ENCODE measurements around the gene PMF1.

The PMF1 gene

GRCh38 chr1:156241926-156242325 lies 29.1 kb downstream of the PMF1 start, which contains the start of gene BGLAP:
TSS of gene BGLAP (plus strand) at chr1:156242184. CDS start at chr1:156242232, 48 bp downstream.
- DNase-seq (ENCODE audit: low read depth), result no peak
- H3K4me3 ChIP-seq (ENCODE audit: low read length), result no peak within 1 kb of the TSS
- no peak within 1 kb of the TSS for H3K9ac ChIP-seq (ENCODE audit: low read length)
- H3K27me3 ChIP-seq (replicated peaks; ENCODE audit: control insufficient read depth, insufficient read depth, low read length), result peaks cover 7% of the 10 kb centered on the region
- no peaks in the 10 kb centered on the region for H3K9me3 ChIP-seq (ENCODE audit: control insufficient read depth, low read length)
- peaks cover 3% of the 10 kb centered on the region for H3K4me1 ChIP-seq (ENCODE audit: control insufficient read depth, insufficient read depth, low read length)
- H3K36me3 ChIP-seq (ENCODE audit: control insufficient read depth, insufficient read depth, low read length, severe bottlenecking), result peaks cover 23% of the 10 kb centered on the region

GRCh38 chr1:156242738-156243137 lies 29.9 kb downstream of the PMF1 start:
- Histone ChIP-seq H3K9ac (ENCODE audit: low read length) (no peak overlapping the region), H3K4me3 (ENCODE audit: low read length) (no peak overlapping the region), H3K36me3 (ENCODE audit: control insufficient read depth, insufficient read depth, low read length, severe bottlenecking) (peaks cover 18% of the 10 kb centered on the region), H3K27me3 (replicated peaks; ENCODE audit: control insufficient read depth, insufficient read depth, low read length) (peaks cover 7% of the 10 kb centered on the region), H3K4me1 (ENCODE audit: control insufficient read depth, insufficient read depth, low read length) (peaks cover 7% of the 10 kb centered on the region), H3K9me3 (ENCODE audit: control insufficient read depth, low read length) (no peaks in the 10 kb centered on the region)
- DNase-seq (ENCODE audit: low read depth), result no peak

DNA sequence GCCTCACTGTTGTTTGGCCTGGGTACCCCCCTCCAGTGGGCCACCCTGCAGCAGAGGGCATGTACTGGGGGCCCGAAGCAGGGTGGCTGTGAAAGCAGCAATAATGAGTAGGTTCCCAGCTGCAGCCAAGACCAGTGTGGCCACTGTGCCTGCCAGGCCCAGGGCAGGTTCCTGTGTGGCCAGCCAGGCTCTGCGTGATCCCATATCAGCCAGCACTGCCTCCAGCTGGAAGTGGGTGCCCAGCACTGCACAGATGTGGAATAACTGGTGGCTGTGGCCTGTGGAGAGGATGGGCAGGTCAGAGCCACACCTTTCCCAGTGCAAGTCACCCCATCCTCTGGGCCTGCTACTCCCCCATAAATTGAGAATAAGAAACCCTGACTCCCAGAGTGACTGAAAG lies 31.3 kb downstream of the PMF1 start:
- Histone ChIP-seq H3K36me3 (ENCODE audit: control insufficient read depth, insufficient read depth, low read length, severe bottlenecking) (peaks cover 12% of the 10 kb centered on the region), H3K27me3 (replicated peaks; ENCODE audit: control insufficient read depth, insufficient read depth, low read length) (peaks cover 7% of the 10 kb centered on the region), H3K9me3 (ENCODE audit: control insufficient read depth, low read length) (no peaks in the 10 kb centered on the region), H3K9ac (ENCODE audit: low read length) (no peak overlapping the region), H3K4me3 (ENCODE audit: low read length) (no peak overlapping the region), H3K4me1 (ENCODE audit: control insufficient read depth, insufficient read depth, low read length) (peaks cover 11% of the 10 kb centered on the region)
- DNase-seq (ENCODE audit: low read depth), result no peak

GRCh38 chr1:156244712-156245111 lies 31.9 kb downstream of the PMF1 start:
- no peak for DNase-seq (ENCODE audit: low read depth)
- Histone ChIP-seq H3K27me3 (replicated peaks; ENCODE audit: control insufficient read depth, insufficient read depth, low read length) (peaks cover 7% of the 10 kb centered on the region), H3K36me3 (ENCODE audit: control insufficient read depth, insufficient read depth, low read length, severe bottlenecking) (peaks cover 12% of the 10 kb centered on the region), H3K4me3 (ENCODE audit: low read length) (no peak overlapping the region), H3K9me3 (ENCODE audit: control insufficient read depth, low read length) (no peaks in the 10 kb centered on the region), H3K4me1 (ENCODE audit: control insufficient read depth, insufficient read depth, low read length) (peaks cover 11% of the 10 kb centered on the region), H3K9ac (ENCODE audit: low read length) (no peak overlapping the region)

- H3K4me3 ChIP-seq (ENCODE audit: low read length), result no peak overlapping the region
- H3K27me3 ChIP-seq (replicated peaks; ENCODE audit: control insufficient read depth, insufficient read depth, low read length), result peaks cover 7% of the 10 kb centered on the region
- peak; percentile 50 for DNase-seq (ENCODE audit: low read depth)
- H3K36me3 ChIP-seq (ENCODE audit: control insufficient read depth, insufficient read depth, low read length, severe bottlenecking), result peaks cover 18% of the 10 kb centered on the region
- H3K9me3 ChIP-seq (ENCODE audit: control insufficient read depth, low read length), result no peaks in the 10 kb centered on the region
- H3K4me1 ChIP-seq (ENCODE audit: control insufficient read depth, insufficient read depth, low read length), result peaks cover 11% of the 10 kb centered on the region
- no peak overlapping the region for H3K9ac ChIP-seq (ENCODE audit: low read length)
These were observed 32.8 kb downstream of the PMF1 start for GRCh38 chr1:156245451-156246232.

DNA sequence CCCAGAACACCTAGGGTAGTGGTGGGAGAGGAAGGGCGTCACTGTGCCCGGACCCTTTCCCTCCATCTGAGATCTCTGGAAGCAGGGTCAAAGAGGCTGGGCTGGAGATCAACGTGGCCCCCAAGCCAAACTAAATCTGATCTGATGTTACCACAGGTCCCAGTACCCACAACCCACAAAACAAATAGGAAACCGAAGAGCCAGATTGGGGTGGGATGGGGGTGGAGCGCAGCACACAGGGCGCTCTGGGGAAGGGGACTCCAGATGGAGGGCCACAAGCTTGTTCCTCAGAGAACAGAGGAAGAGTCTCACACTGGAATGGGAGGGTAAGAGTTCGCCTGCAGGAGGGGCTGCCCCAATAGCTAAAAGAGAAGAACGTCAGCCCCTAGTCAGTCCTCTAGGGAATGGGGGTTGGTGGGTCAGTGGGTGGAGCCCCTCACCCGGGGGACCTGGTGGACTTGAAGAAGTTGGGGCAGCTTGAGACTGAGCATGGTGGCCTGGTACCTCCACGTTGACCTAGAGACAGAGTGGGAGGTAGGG lies 33.5 kb downstream of the PMF1 start:
- H3K36me3 ChIP-seq (ENCODE audit: control insufficient read depth, insufficient read depth, low read length, severe bottlenecking), result peaks cover 24% of the 10 kb centered on the region
- no peak for DNase-seq (ENCODE audit: low read depth)
- no peak overlapping the region for H3K4me3 ChIP-seq (ENCODE audit: low read length)
- no peak overlapping the region for H3K9ac ChIP-seq (ENCODE audit: low read length)
- H3K27me3 ChIP-seq (replicated peaks; ENCODE audit: control insufficient read depth, insufficient read depth, low read length), result peaks cover 7% of the 10 kb centered on the region
- no peaks in the 10 kb centered on the region for H3K9me3 ChIP-seq (ENCODE audit: control insufficient read depth, low read length)
- peaks cover 11% of the 10 kb centered on the region for H3K4me1 ChIP-seq (ENCODE audit: control insufficient read depth, insufficient read depth, low read length)

DNA sequence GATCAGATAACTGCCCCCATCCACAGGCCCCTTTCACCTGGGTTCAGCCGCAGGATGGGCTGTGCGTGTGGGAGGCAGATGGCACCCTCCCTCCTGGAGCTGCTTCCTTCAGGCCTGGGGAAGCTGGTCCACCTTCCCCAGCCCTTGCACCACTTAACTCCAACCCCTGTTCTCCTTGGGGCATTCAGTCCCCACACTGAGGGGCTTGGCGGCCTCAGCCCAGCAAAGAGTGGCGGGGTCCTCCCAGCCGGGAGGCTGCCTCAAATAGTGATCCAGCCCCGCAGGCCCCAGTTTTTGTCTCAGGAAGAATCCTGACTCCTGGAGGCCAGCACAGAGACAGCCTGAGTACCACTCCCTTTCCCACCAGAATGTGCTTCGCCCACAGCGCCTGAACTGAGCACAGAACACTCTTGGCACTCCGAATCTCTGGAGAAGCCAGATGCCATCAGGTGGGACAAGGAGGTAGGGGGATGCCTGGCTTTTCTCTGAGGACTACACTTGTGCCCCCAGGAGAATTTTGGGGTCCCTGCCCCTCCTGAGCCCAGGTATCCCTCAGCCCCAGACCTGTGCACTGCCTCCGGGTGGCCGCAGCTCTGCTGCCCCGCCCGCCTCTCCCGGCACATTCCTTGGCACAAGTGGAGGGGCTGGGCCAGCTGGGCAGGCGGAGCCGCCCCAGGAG lies 34.1 kb downstream of the PMF1 start:
- Histone ChIP-seq H3K9ac (ENCODE audit: low read length) (no peak overlapping the region), H3K9me3 (ENCODE audit: control insufficient read depth, low read length) (no peaks in the 10 kb centered on the region), H3K4me3 (ENCODE audit: low read length) (no peak overlapping the region), H3K36me3 (ENCODE audit: control insufficient read depth, insufficient read depth, low read length, severe bottlenecking) (peaks cover 30% of the 10 kb centered on the region), H3K27me3 (replicated peaks; ENCODE audit: control insufficient read depth, insufficient read depth, low read length) (peaks cover 7% of the 10 kb centered on the region), H3K4me1 (ENCODE audit: control insufficient read depth, insufficient read depth, low read length) (peaks cover 11% of the 10 kb centered on the region)
- DNase-seq (ENCODE audit: low read depth), result no peak

DNA sequence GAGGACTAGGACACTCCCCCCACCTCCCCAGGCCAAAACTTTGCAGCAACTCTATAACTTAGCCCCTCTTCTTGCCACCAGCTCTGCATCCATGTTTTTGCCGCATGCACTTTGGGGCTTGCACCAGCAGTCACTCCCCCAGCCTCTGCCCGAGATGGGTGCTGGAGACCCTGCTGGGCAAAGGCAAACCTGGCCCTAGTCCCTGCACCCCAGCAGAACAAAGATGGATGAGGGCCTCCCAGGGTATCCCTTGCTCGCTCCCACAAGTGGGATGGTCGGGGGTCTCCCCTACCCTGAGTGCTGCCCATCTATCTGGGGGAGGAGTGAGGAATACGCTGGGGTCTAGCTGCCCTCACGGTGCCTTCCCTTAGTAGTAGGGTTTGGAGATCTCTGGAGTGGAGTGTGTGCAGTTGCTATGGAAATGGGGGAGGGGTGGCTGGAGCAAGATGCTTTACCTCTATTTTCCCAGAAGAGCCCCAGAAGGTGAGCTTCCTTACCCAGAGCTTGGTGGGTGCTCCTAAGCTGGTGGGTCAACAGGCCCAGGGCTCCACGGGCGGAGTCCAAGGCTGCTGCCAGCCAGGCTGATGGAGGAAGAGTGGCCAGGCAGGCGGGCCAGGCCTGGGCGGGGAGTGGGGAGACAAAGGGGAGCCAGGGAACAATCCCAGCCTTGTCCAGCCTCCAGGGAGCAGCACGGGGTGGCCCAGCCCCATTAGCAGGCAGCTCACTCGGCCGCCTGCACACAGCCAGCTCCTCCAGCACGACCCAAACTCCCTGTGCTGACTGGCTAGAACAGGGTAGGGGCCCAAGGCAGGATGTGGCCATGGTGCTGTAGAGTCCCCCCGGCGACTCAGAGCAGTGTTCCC lies 34.9 kb downstream of the PMF1 start, which contains the start of gene PAQR6:
Gene PAQR6, minus strand, starts transcription at position 597 of the 863 bp plus-strand sequence. CDS start 1,325 bp downstream, outside the sequence.
- H3K9ac ChIP-seq (ENCODE audit: low read length), result no peak within 1 kb of the TSS
- peaks cover 11% of the 10 kb centered on the region for H3K4me1 ChIP-seq (ENCODE audit: control insufficient read depth, insufficient read depth, low read length)
- peaks cover 38% of the 10 kb centered on the region for H3K36me3 ChIP-seq (ENCODE audit: control insufficient read depth, insufficient read depth, low read length, severe bottlenecking)
- no peak for DNase-seq (ENCODE audit: low read depth)
- H3K4me3 ChIP-seq (ENCODE audit: low read length), result no peak within 1 kb of the TSS
- peaks cover 7% of the 10 kb centered on the region for H3K27me3 ChIP-seq (replicated peaks; ENCODE audit: control insufficient read depth, insufficient read depth, low read length)
- no peaks in the 10 kb centered on the region for H3K9me3 ChIP-seq (ENCODE audit: control insufficient read depth, low read length)

GRCh38 chr1:156248323-156248683 lies 35.5 kb downstream of the PMF1 start:
- H3K27me3 ChIP-seq (replicated peaks; ENCODE audit: control insufficient read depth, insufficient read depth, low read length), result peaks cover 7% of the 10 kb centered on the region
- H3K9ac ChIP-seq (ENCODE audit: low read length), result no peak overlapping the region
- H3K36me3 ChIP-seq (ENCODE audit: control insufficient read depth, insufficient read depth, low read length, severe bottlenecking), result peaks cover 44% of the 10 kb centered on the region
- peaks cover 11% of the 10 kb centered on the region for H3K4me1 ChIP-seq (ENCODE audit: control insufficient read depth, insufficient read depth, low read length)
- DNase-seq (ENCODE audit: low read depth), result no peak
- no peaks in the 10 kb centered on the region for H3K9me3 ChIP-seq (ENCODE audit: control insufficient read depth, low read length)
- H3K4me3 ChIP-seq (ENCODE audit: low read length), result no peak overlapping the region

DNA sequence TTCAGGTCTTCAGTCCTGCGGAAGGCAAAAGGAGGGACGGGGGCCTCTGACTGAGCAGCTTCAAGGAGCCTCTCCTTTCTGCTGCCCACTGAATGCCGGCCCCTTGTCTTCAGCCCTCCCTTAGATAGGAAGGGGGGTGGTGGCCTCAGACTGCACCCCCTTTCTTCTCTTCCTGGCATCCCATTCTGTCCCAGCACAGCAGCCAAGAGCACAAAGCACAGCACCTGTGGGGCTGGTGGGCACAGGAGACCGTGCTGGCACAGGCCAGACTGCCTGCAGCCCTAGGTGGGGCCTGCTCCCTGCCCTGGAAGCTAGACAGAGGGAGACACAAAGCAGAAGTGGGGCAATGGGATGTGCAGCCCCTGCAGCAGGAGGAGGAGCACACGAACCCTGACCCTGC lies 36.8 kb downstream of the PMF1 start:
- H3K36me3 ChIP-seq (ENCODE audit: control insufficient read depth, insufficient read depth, low read length, severe bottlenecking), result peaks cover 57% of the 10 kb centered on the region

DNA sequence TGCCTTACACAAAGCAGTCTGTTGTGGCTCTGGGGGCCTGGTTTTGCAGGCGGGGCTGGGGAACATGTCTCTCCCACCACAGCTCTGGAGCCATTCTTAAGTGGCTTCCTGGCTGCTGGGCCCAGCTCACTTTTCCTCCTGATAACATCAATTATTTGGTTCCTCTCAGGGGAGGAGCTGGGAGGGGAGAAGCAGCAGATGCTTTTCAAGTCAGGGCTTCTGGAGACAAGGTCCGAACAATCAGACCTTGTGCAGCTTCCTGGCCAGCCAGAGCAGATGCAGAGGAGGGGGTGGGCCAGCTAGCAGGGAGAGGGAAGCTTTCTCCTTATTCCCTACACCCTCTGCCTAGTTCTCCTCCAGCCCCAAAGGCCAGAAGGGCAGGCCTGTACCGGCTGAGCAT lies 38.7 kb downstream of the PMF1 start:
- Histone ChIP-seq H3K9ac (ENCODE audit: low read length) (no peak overlapping the region), H3K27me3 (replicated peaks; ENCODE audit: control insufficient read depth, insufficient read depth, low read length) (no peaks in the 10 kb centered on the region), H3K36me3 (ENCODE audit: control insufficient read depth, insufficient read depth, low read length, severe bottlenecking) (peaks cover 69% of the 10 kb centered on the region)

More for the DNA sequence above, 36.8 kb downstream of the PMF1 start:
- Histone ChIP-seq H3K9ac (ENCODE audit: low read length) (no peak overlapping the region), H3K9me3 (ENCODE audit: control insufficient read depth, low read length) (no peaks in the 10 kb centered on the region), H3K4me3 (ENCODE audit: low read length) (no peak overlapping the region), H3K27me3 (replicated peaks; ENCODE audit: control insufficient read depth, insufficient read depth, low read length) (peaks cover 7% of the 10 kb centered on the region), H3K4me1 (ENCODE audit: control insufficient read depth, insufficient read depth, low read length) (peaks cover 11% of the 10 kb centered on the region)
- no peak for DNase-seq (ENCODE audit: low read depth)

More for the DNA sequence above, 38.7 kb downstream of the PMF1 start:
- DNase-seq (ENCODE audit: low read depth), result no peak
- Histone ChIP-seq H3K4me3 (ENCODE audit: low read length) (no peak overlapping the region), H3K9me3 (ENCODE audit: control insufficient read depth, low read length) (no peaks in the 10 kb centered on the region), H3K4me1 (ENCODE audit: control insufficient read depth, insufficient read depth, low read length) (peaks cover 8% of the 10 kb centered on the region)
